ENCODE results near the gene OR6X1.

DNA sequence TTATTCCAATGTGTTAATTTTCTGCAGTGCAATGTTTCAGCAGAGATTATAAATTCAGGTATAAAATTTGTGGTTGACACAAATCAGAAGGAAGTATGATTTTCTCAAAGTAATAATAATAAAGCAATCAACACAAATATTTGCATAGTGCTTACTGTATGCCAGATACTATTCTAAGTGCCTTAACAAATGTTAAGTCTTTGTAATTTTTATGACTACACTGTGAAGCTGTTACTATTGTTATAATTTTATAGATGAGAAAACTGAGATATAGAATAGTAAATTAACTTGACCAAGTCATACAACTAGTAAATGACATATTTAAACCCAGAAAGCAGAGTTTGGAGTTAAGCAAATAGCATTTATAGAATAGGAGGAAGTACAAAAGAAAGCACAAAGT lies 16.4 kb upstream of the OR6X1 start:
- TF ChIP-seq, protein P1, sequence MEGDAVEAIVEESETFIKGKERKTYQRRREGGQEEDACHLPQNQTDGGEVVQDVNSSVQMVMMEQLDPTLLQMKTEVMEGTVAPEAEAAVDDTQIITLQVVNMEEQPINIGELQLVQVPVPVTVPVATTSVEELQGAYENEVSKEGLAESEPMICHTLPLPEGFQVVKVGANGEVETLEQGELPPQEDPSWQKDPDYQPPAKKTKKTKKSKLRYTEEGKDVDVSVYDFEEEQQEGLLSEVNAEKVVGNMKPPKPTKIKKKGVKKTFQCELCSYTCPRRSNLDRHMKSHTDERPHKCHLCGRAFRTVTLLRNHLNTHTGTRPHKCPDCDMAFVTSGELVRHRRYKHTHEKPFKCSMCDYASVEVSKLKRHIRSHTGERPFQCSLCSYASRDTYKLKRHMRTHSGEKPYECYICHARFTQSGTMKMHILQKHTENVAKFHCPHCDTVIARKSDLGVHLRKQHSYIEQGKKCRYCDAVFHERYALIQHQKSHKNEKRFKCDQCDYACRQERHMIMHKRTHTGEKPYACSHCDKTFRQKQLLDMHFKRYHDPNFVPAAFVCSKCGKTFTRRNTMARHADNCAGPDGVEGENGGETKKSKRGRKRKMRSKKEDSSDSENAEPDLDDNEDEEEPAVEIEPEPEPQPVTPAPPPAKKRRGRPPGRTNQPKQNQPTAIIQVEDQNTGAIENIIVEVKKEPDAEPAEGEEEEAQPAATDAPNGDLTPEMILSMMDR (conservative IDR thresholded peaks at IDR 0.05; ENCODE audit: low read depth in 2 of 2) = no peak
- TF ChIP-seq EZH2phosphoT487 (IDR thresholded peaks at IDR 0.05; ENCODE audit: unreplicated experiment) (no peak), JUNB (IDR thresholded peaks at IDR 0.05; ENCODE audit: unreplicated experiment) (no peak), POLR2AphosphoS5 (IDR thresholded peaks at IDR 0.05; ENCODE audit: low read depth) (no peak), EZH2 (IDR thresholded peaks at IDR 0.05; ENCODE audit: low read depth, unreplicated experiment) (no peak), NANOG (IDR thresholded peaks at IDR 0.05; ENCODE audit: borderline replicate concordance) (no peak), ZNF331 (CRISPR knock-in tag; IDR thresholded peaks at IDR 0.05; ENCODE audit: low read depth) (no peak), CREB1 (CRISPR knock-in tag; IDR thresholded peaks at IDR 0.05; ENCODE audit: low read depth) (no peak), ZNF114 (CRISPR knock-in tag; IDR thresholded peaks at IDR 0.05) (no peak)
- TF ChIP-seq, protein P2, sequence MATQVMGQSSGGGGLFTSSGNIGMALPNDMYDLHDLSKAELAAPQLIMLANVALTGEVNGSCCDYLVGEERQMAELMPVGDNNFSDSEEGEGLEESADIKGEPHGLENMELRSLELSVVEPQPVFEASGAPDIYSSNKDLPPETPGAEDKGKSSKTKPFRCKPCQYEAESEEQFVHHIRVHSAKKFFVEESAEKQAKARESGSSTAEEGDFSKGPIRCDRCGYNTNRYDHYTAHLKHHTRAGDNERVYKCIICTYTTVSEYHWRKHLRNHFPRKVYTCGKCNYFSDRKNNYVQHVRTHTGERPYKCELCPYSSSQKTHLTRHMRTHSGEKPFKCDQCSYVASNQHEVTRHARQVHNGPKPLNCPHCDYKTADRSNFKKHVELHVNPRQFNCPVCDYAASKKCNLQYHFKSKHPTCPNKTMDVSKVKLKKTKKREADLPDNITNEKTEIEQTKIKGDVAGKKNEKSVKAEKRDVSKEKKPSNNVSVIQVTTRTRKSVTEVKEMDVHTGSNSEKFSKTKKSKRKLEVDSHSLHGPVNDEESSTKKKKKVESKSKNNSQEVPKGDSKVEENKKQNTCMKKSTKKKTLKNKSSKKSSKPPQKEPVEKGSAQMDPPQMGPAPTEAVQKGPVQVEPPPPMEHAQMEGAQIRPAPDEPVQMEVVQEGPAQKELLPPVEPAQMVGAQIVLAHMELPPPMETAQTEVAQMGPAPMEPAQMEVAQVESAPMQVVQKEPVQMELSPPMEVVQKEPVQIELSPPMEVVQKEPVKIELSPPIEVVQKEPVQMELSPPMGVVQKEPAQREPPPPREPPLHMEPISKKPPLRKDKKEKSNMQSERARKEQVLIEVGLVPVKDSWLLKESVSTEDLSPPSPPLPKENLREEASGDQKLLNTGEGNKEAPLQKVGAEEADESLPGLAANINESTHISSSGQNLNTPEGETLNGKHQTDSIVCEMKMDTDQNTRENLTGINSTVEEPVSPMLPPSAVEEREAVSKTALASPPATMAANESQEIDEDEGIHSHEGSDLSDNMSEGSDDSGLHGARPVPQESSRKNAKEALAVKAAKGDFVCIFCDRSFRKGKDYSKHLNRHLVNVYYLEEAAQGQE (IDR thresholded peaks at IDR 0.05; ENCODE audit: unreplicated experiment) = no peak

Data from GM23338 (cell line).